H1 (cell line): Measurements from ENCODE around the gene BCAS3. TPM values are rescaled to one million over a fixed set of nuclear protein-coding genes. Genes with fewer than 3 reads are reported as not detected.

Experiments
- CTCF ChIA-PET: fragments of 300-600 bp; sonication (Branson Sonifier 250); formaldehyde crosslinking; loops from one replicate; lab custom pipeline; 2021; ENCODE audit not compliant: partially characterized antibody; lab: Charles Lee
- POLR2A ChIA-PET: fragments of 300-600 bp; sonication (Branson Sonifier 250); formaldehyde crosslinking; loops from one replicate; lab custom pipeline; 2021; ENCODE audit warnings: inconsistent platforms; ENCODE audit not compliant: partially characterized antibody; lab: Charles Lee
- DNase-seq, 2 experiments: peaks; one replicate each; pipeline versions ENCODE4 v3.0.0 to v3.0.0-alpha.2; 2010 to 2022; ENCODE audit warnings: low spot score in 2 of 2, low read depth in 1 of 2, mixed read lengths in 1 of 2
- FAIRE-seq: peaks from 2 replicates; lab custom pipeline; 2011; peaks lifted over from hg19 to GRCh38; lab: Jason Lieb, UNC
- H2AFZ ChIP-seq: 2 replicates; pipeline ENCODE4 v1.8.1; 2012; ENCODE audit warnings: low read length, inconsistent platforms
- H2AK5ac ChIP-seq: 2 replicates; pipeline ENCODE4 v1.6.1; 2013; ENCODE audit warnings: low read depth, low read length
- H2BK120ac ChIP-seq: replicated peaks from 2 replicates; pipeline ENCODE3; 2013; ENCODE audit warnings: low read depth, low read length, inconsistent platforms
- H2BK12ac ChIP-seq: 2 replicates; pipeline ENCODE4 v1.6.1; 2013; ENCODE audit warnings: low read depth, low read length
- H2BK15ac ChIP-seq: 2 replicates; pipeline ENCODE4 v1.6.1; 2013; ENCODE audit warnings: low read length
- H2BK20ac ChIP-seq: 2 replicates; pipeline ENCODE4 v1.6.1; 2013; ENCODE audit warnings: low read length
- H2BK5ac ChIP-seq: 2 replicates; pipeline ENCODE4 v1.6.1; 2013; ENCODE audit warnings: low read depth, low read length
- H3K14ac ChIP-seq: 2 replicates; pipeline ENCODE4 v1.6.1; 2013; ENCODE audit warnings: inconsistent platforms; ENCODE audit not compliant: insufficient read length
- H3K18ac ChIP-seq: 2 replicates; pipeline ENCODE4 v1.6.1; 2013; ENCODE audit warnings: low read length; ENCODE audit errors: extremely low read depth
- H3K23ac ChIP-seq: 2 replicates; pipeline ENCODE4 v1.6.1; 2013; ENCODE audit warnings: inconsistent platforms; ENCODE audit not compliant: insufficient read length
- H3K23me2 ChIP-seq: 2 replicates; pipeline ENCODE4 v1.6.1; 2013; ENCODE audit warnings: low read depth, low read length
- H3K27ac ChIP-seq: 2 replicates; pipeline ENCODE4 v1.6.1; 2011; ENCODE audit warnings: low read depth, low read length, inconsistent platforms
- H3K27me3 ChIP-seq, 4 experiments: replicated peaks in 1 of 4; 1 replicate in 1 of 4; 2 replicates in 3 of 4; pipeline versions ENCODE4 v1.6.1 to v1.8.1; 2011 to 2013; ENCODE audit warnings: low read length in 3 of 4, mild to moderate bottlenecking in 3 of 4, inconsistent platforms in 2 of 4, mixed read lengths in 2 of 4, moderate library complexity in 1 of 4; ENCODE audit not compliant: control insufficient read depth in 3 of 4, insufficient read depth in 3 of 4; ENCODE audit errors: extremely low read depth in 1 of 4
- H3K36me3 ChIP-seq, 4 experiments: 2 replicates each; pipeline versions ENCODE4 v1.6.1 to v1.8.1; 2011 to 2013; ENCODE audit warnings: mild to moderate bottlenecking in 4 of 4, low read length in 3 of 4, moderate library complexity in 2 of 4, control low read depth in 1 of 4, inconsistent platforms in 1 of 4; ENCODE audit not compliant: insufficient read depth in 4 of 4, control insufficient read depth in 2 of 4
- H3K4ac ChIP-seq: replicated peaks from 2 replicates; pipeline ENCODE3; 2013; ENCODE audit warnings: low read length, low read depth, mixed read lengths, inconsistent platforms; ENCODE audit not compliant: insufficient read length
- H3K4me1 ChIP-seq, 4 experiments: replicated peaks in 1 of 4; 1 replicate in 1 of 4; 2 replicates in 3 of 4; pipeline versions ENCODE4 v1.6.1 to v1.8.1; 2011 to 2013; ENCODE audit warnings: low read length in 3 of 4, inconsistent platforms in 2 of 4, mixed read lengths in 1 of 4; ENCODE audit not compliant: insufficient read depth in 4 of 4, control insufficient read depth in 3 of 4
- H3K4me2 ChIP-seq, 2 experiments: 2 replicates each; pipeline versions ENCODE4 v1.6.1 to v1.8.1; 2011 to 2013; ENCODE audit warnings: low read depth in 2 of 2, low read length in 2 of 2, control low read depth in 1 of 2, inconsistent platforms in 1 of 2, mild to moderate bottlenecking in 1 of 2; ENCODE audit not compliant: insufficient read depth in 1 of 2
- H3K4me3 ChIP-seq, 4 experiments: fragments of 200-600, 300-600 bp in 1 of 4; sonication (generic), shearing (Covaris generic), sonication (Bioruptor Twin) in 1 of 4; 2 replicates each; pipeline versions ENCODE4 v1.5.1 to v1.8.1; 2011 to 2016; ENCODE audit warnings: low read length in 4 of 4, low read depth in 3 of 4, control low read depth in 2 of 4, inconsistent platforms in 2 of 4, mild to moderate bottlenecking in 2 of 4, mixed read lengths in 1 of 4, moderate library complexity in 1 of 4; ENCODE audit not compliant: insufficient read depth in 2 of 4; ENCODE audit errors: extremely low read depth in 1 of 4
- H3K56ac ChIP-seq: replicated peaks from 2 replicates; pipeline ENCODE3; 2013; ENCODE audit warnings: low read depth, mild to moderate bottlenecking, mixed read lengths, low read length, inconsistent platforms; ENCODE audit not compliant: insufficient read length
- H3K79me1 ChIP-seq: 2 replicates; pipeline ENCODE4 v1.6.1; 2013; ENCODE audit warnings: low read depth, low read length, control low read depth
- H3K79me2 ChIP-seq, 2 experiments: 2 replicates each; pipeline versions ENCODE4 v1.6.1 to v1.8.1; 2012 to 2013; ENCODE audit warnings: low read length in 2 of 2, mild to moderate bottlenecking in 2 of 2, inconsistent platforms in 1 of 2; ENCODE audit not compliant: insufficient read depth in 2 of 2, control insufficient read depth in 1 of 2
- H3K9ac ChIP-seq, 4 experiments: replicated peaks in 1 of 4; 1 replicate in 1 of 4; 2 replicates in 3 of 4; pipeline versions ENCODE4 v1.6.1 to v1.8.1; 2011 to 2013; ENCODE audit warnings: low read depth in 3 of 4, low read length in 3 of 4, control low read depth in 2 of 4, mild to moderate bottlenecking in 2 of 4, moderate library complexity in 2 of 4, inconsistent platforms in 1 of 4; ENCODE audit errors: extremely low read depth in 1 of 4
- H3K9me3 ChIP-seq, 2 experiments: 2 replicates each; pipeline versions ENCODE4 v1.6.1 to v1.8.1; 2012 to 2013; ENCODE audit warnings: mild to moderate bottlenecking in 2 of 2, moderate library complexity in 2 of 2, control low read depth in 1 of 2, inconsistent platforms in 1 of 2, low read depth in 1 of 2, low read length in 1 of 2, mixed read lengths in 1 of 2; ENCODE audit not compliant: insufficient read depth in 2 of 2
- H4K20me1 ChIP-seq, 2 experiments: replicated peaks in 1 of 2; 2 replicates each; pipeline versions ENCODE3 to v1.8.1; 2011 to 2013; ENCODE audit warnings: inconsistent platforms in 2 of 2, low read length in 2 of 2, mild to moderate bottlenecking in 1 of 2; ENCODE audit not compliant: insufficient read depth in 2 of 2, control insufficient read depth in 1 of 2
- H4K5ac ChIP-seq: 2 replicates; pipeline ENCODE4 v1.6.1; 2013; ENCODE audit warnings: low read length, low read depth, mixed read lengths, inconsistent platforms; ENCODE audit not compliant: insufficient read length
- H4K8ac ChIP-seq: 2 replicates; pipeline ENCODE4 v1.8.0; 2013; ENCODE audit warnings: mild to moderate bottlenecking, moderate library complexity, low read length, inconsistent platforms; ENCODE audit not compliant: insufficient read depth; ENCODE audit errors: extremely low read depth
- H4K91ac ChIP-seq: replicated peaks from 2 replicates; pipeline ENCODE3; 2013; ENCODE audit warnings: low read length, mixed read lengths, inconsistent platforms; ENCODE audit not compliant: insufficient read length
- EGR1 ChIP-seq: IDR thresholded peaks from 2 replicates; pipeline ENCODE4 v1.6.1; 2011; ENCODE audit warnings: low read depth, low read length, borderline replicate concordance
- GTF2F1 ChIP-seq: IDR thresholded peaks from 2 replicates; pipeline ENCODE4 v1.6.1; 2012; ENCODE audit warnings: low read depth, low read length, improper control_type of control experiment, borderline replicate concordance
- WGBS, 2 experiments: shearing (Covaris generic) in 1 of 2; methylation state at CpG; one replicate each; pipeline versions ENCODE4 v1.1.6 to v1.1.7; 2013 to 2015; ENCODE audit warnings: low lambda C conversion rate in 2 of 2, mixed read lengths in 2 of 2, inconsistent platforms in 1 of 2, low coverage in 1 of 2, missing lambda C conversion rate in 1 of 2; ENCODE audit not compliant: insufficient replicate concordance in 2 of 2, insufficient coverage in 1 of 2, insufficient read length in 1 of 2; ENCODE audit errors: extremely low coverage in 1 of 2, missing lambda C conversion rate in 1 of 2; 5-methylcytosine and 5-hydroxymethylcytosine counted together
- polyA plus RNA-seq, 7 experiments: library from polyadenylated mRNA; depleted of rRNA in 3 of 7; stranded (reverse) in 5 of 7; unstranded in 2 of 7; fragments of >200 nt in 5 of 7; fragments of 200-250 nt in 2 of 7; gene quantifications; 1 replicate in 5 of 7; 2 replicates in 1 of 7; 4 replicates in 1 of 7; pipeline versions ENCODE4 v1.2.1 to v1.2.3, GENCODE V29; 2011 to 2013; ENCODE audit warnings: missing spikeins in 2 of 7, mixed read lengths in 2 of 7
- total RNA-seq: library from RNA; stranded (reverse); fragmentation: NEBNext Ultra II Directional; extraction: Animal tissue kit (Norgen Biotek cat#: 25700); gene quantifications from 2 replicates; pipeline ENCODE4 v1.2.1, GENCODE V29; 2021
- TF ChIP-seq, protein P1 (sequence below): IDR thresholded peaks from 2 replicates; pipeline ENCODE4 v1.6.1; 2012; ENCODE audit warnings: low read length, inconsistent platforms

The BCAS3 gene
- total and polyA plus RNA-seq, 2 of the 8 experiments (the other 6 are each of a cell fraction or from before 2014, with no cell fraction given): 9.9 to 13.3 TPM

DNA sequence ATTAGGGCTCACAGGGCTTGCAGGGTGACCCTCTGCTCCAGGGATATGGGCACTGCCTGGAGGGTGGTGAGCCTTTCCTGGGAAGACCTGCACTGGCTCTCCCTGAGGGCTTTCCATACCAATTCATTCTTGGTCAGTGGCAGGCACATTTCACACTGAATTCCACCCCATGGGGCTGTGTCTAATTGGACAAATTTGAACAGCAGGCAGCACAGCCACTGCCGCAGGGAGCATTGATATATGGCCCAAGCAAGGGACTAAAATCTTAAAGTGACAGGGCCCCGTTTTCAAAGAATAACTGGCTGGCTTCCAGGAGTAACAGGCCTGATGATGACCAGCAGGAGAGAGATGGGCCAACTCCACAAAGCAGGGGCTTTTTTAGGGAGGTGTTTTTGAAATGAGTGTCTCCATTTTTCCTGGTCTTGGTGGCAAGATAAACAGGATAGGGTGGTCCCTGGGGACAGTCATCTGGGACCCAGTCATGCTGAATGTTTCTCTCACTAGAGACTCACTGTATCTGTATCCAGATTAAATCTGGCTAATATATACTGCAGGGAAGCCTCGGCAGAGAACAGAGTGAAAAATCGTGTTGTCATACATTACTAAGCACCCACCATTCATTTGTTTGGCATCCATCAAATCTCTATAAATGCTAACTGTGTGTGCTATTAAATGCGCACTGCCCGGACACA is 647.9 kb downstream of the BCAS3 start:
- Histone ChIP-seq H3K36me3 (no peaks in the 10 kb centered on the region), H2AK5ac (no peak overlapping the region; the same call in 1 of the 2 replicates), H3K79me1 (no peaks in the 10 kb centered on the region)
- CTCF ChIA-PET: interaction anchor here (0.7 to 1.3 kb wide), 4 partner anchors 24 to 34 kb away, joined by 3 read pairs; no protein-coding TSS in a partner anchor
- TF ChIP-seq GTF2F1: no peak
- no peak for TF ChIP-seq EGR1
- TF ChIP-seq, protein P1, sequence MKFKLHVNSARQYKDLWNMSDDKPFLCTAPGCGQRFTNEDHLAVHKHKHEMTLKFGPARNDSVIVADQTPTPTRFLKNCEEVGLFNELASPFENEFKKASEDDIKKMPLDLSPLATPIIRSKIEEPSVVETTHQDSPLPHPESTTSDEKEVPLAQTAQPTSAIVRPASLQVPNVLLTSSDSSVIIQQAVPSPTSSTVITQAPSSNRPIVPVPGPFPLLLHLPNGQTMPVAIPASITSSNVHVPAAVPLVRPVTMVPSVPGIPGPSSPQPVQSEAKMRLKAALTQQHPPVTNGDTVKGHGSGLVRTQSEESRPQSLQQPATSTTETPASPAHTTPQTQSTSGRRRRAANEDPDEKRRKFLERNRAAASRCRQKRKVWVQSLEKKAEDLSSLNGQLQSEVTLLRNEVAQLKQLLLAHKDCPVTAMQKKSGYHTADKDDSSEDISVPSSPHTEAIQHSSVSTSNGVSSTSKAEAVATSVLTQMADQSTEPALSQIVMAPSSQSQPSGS: no peak
- TF ChIP-seq, all 59 proteins: peak for 0
- H3K18ac ChIP-seq: no peak overlapping the region
- H3K23me2 ChIP-seq: no peaks in the 10 kb centered on the region
- H2AFZ ChIP-seq: no peak overlapping the region
- no peak overlapping the region for H4K5ac ChIP-seq
- no peak overlapping the region for H3K9ac ChIP-seq
- H3K4me1 ChIP-seq: peaks cover 0 to 11% (median 4%) of the 10 kb centered on the region in 4 experiments; a peak in 5 of 7 replicates
- no peak overlapping the region for H3K4me2 ChIP-seq
- H3K4me3 ChIP-seq: no peak overlapping the region
- no peak overlapping the region for H3K14ac ChIP-seq
- 89% methylated on average over 6 of the region's 6 CpGs; no CpG with 5 or more reads in 1 of the 2 experiments for WGBS, 2 experiments
- no peak overlapping the region for H3K56ac ChIP-seq
- no peak overlapping the region for H4K8ac ChIP-seq
- FAIRE-seq (no peak), DNase-seq (no peak)
- no peak overlapping the region for H2BK20ac ChIP-seq
- H4K91ac ChIP-seq: no peak overlapping the region
- H2BK12ac ChIP-seq: no peak overlapping the region
- no peaks in the 10 kb centered on the region for H3K9me3 ChIP-seq
- H3K27me3 ChIP-seq: no peaks in the 10 kb centered on the region
- H2BK5ac ChIP-seq: no peak overlapping the region
- no peaks in the 10 kb centered on the region for H4K20me1 ChIP-seq
- H3K4ac ChIP-seq: no peak overlapping the region
- no peak overlapping the region for H3K27ac ChIP-seq
- H2BK120ac ChIP-seq: no peak overlapping the region
- no peak overlapping the region for H2BK15ac ChIP-seq
- no peak overlapping the region for H3K23ac ChIP-seq
- POLR2A ChIA-PET: no interaction called here
- no peaks in the 10 kb centered on the region for H3K79me2 ChIP-seq
